AML-193 (cell line): ENCODE results near the gene SH3PXD2A.
"Not testable (repeated sequence)": the region's sequence is repeated elsewhere in the genome, so short reads cannot be mapped to it uniquely, and the experiment has no call there.

Experiments used
- DNase-seq, 2 experiments: peaks; one replicate each; lab custom pipeline; 2025; lab: John Stamatoyannopoulos, UW

SH3PXD2A gene

GRCh38 chr10:103665162-103665889 lies 190.1 kb downstream of the SH3PXD2A start:
- no peak for DNase-seq

- DNase-seq: no peak
These were observed 191.6 kb downstream of the SH3PXD2A start for GRCh38 chr10:103663802-103664201.

GRCh38 chr10:103663236-103663635 lies 192.1 kb downstream of the SH3PXD2A start:
- no peak for DNase-seq

GRCh38 chr10:103662704-103663103 lies 192.7 kb downstream of the SH3PXD2A start:
- DNase-seq: not testable (repeated sequence)

- DNase-seq: peak; percentile 50 to 51
These were observed 194.0 kb downstream of the SH3PXD2A start for GRCh38 chr10:103661198-103661950.

- DNase-seq: peak; percentile 33 to 42
These were observed 194.8 kb downstream of the SH3PXD2A start for GRCh38 chr10:103660364-103661197.

GRCh38 chr10:103659674-103660363 lies 195.6 kb downstream of the SH3PXD2A start:
- peak; percentile 26 to 32 for DNase-seq

GRCh38 chr10:103658049-103658577 lies 197.3 kb downstream of the SH3PXD2A start:
- DNase-seq: no peak

GRCh38 chr10:103657061-103657591 lies 198.2 kb downstream of the SH3PXD2A start:
- DNase-seq: no peak

GRCh38 chr10:103654925-103655324 lies 200.5 kb downstream of the SH3PXD2A start:
- DNase-seq: no peak

GRCh38 chr10:103653581-103654037 lies 201.8 kb downstream of the SH3PXD2A start:
- DNase-seq: no peak

GRCh38 chr10:103652599-103653281 lies 202.6 kb downstream of the SH3PXD2A start:
- DNase-seq: no peak

- DNase-seq: no peak
These were observed 203.4 kb downstream of the SH3PXD2A start for GRCh38 chr10:103651783-103652476.

- no peak for DNase-seq
These were observed 204.0 kb downstream of the SH3PXD2A start for GRCh38 chr10:103651333-103651732.

GRCh38 chr10:103649654-103650423 lies 205.5 kb downstream of the SH3PXD2A start:
- DNase-seq: no peak

- DNase-seq: peak; percentile 60 to 63
These were observed 206.5 kb downstream of the SH3PXD2A start for GRCh38 chr10:103648636-103649532.

- DNase-seq: no peak
These were observed 207.1 kb downstream of the SH3PXD2A start for GRCh38 chr10:103648251-103648635.

- DNase-seq: no peak
These were observed 209.1 kb downstream of the SH3PXD2A start for GRCh38 chr10:103646304-103646703.
